K562 (cell line): ENCODE measurements around the gene CLSTN2. TPM values are rescaled to one million over a fixed set of nuclear protein-coding genes. Genes with fewer than 3 reads are reported as not detected.

Experiments
- ATAC-seq: fragments of 200-7000 bp; cut with Tn5 transposase; 3 replicates; pipeline ENCODE4 v1.9.1; 2020; ENCODE audit warnings: moderate library complexity
- BruUV-seq: library from RNA; stranded (reverse); fragments of 400-500 nt; replicated peaks from 2 replicates; lab custom pipeline; 2021; lab: Mats Ljungman, UMichigan
- CTCF ChIA-PET: fragments of 300-600 bp; formaldehyde crosslinking; extraction: SDS; loops from one replicate; lab custom pipeline; 2021; ENCODE audit warnings: low intra/inter-chr PET ratio; lab: Yijun Ruan, JAX
- POLR2A ChIA-PET: fragments of 300-600, 350-650 bp; sonication (Branson Sonifier 250); formaldehyde crosslinking; extraction: SDS; loops from one replicate; lab custom pipeline; 2021; ENCODE audit warnings: antibody characterized with exemption, inconsistent platforms; lab: Yijun Ruan, JAX
- DNase-seq, 4 experiments: peaks; one replicate each; pipeline versions ENCODE4 v3.0.0 to v3.0.0-alpha.2; 2011 to 2018; ENCODE audit warnings: low spot score in 3 of 4, mixed read lengths in 3 of 4; ENCODE audit errors: extremely low read depth in 1 of 4
- FAIRE-seq: peaks from 2 replicates; lab custom pipeline; 2011; peaks lifted over from hg19 to GRCh38; lab: Jason Lieb, UNC
- H2AFZ ChIP-seq: 2 replicates; pipeline ENCODE4 v1.6.0; 2011; ENCODE audit warnings: low read depth, low read length, control low read depth, inconsistent platforms
- H3K27ac ChIP-seq: fragments of 200-600 bp; 3 replicates; pipeline ENCODE4 v1.8.0; 2011; ENCODE audit warnings: low read depth, mild to moderate bottlenecking, control low read depth, inconsistent platforms, low read length, moderate library complexity, mixed read lengths; ENCODE audit errors: extremely low read depth
- H3K27me3 ChIP-seq, 2 experiments: fragments of 300-600 bp in 1 of 2; 2 replicates in 1 of 2; 3 replicates in 1 of 2; pipeline versions ENCODE4 v1.6.0 to v1.8.0; 2011; ENCODE audit warnings: inconsistent platforms in 2 of 2, low read length in 2 of 2, mild to moderate bottlenecking in 1 of 2, mixed read lengths in 1 of 2, moderate library complexity in 1 of 2; ENCODE audit not compliant: control insufficient read depth in 2 of 2, insufficient read depth in 2 of 2
- H3K36me3 ChIP-seq: fragments of 300-600 bp; 3 replicates; pipeline ENCODE4 v1.8.0; 2011; ENCODE audit warnings: mild to moderate bottlenecking, low read length, inconsistent platforms; ENCODE audit not compliant: control insufficient read depth, insufficient read depth
- H3K4me1 ChIP-seq, 2 experiments: fragments of 200-600 bp in 1 of 2; replicated peaks in 1 of 2; 2 replicates in 1 of 2; 3 replicates in 1 of 2; pipeline versions ENCODE4 v1.5.1 to v1.8.0; 2011; ENCODE audit warnings: inconsistent platforms in 2 of 2, low read length in 2 of 2, mild to moderate bottlenecking in 1 of 2, mixed read lengths in 1 of 2, moderate library complexity in 1 of 2; ENCODE audit not compliant: control insufficient read depth in 2 of 2, insufficient read depth in 2 of 2
- H3K4me2 ChIP-seq: 2 replicates; pipeline ENCODE4 v1.6.1; 2011; ENCODE audit warnings: low read length, control low read depth, inconsistent platforms, mixed read lengths; ENCODE audit not compliant: insufficient read depth
- H3K4me3 ChIP-seq: fragments of 200-600 bp; sonication (generic), shearing (Covaris generic); 2 replicates; pipeline ENCODE4 v1.5.1; 2016; ENCODE audit warnings: control low read depth, inconsistent platforms
- H3K79me2 ChIP-seq: fragments of 200-600 bp; 3 replicates; pipeline ENCODE4 v1.8.0; 2011; ENCODE audit warnings: low read length, inconsistent platforms; ENCODE audit not compliant: control insufficient read depth, insufficient read depth
- H3K9ac ChIP-seq, 2 experiments: 2 replicates each; pipeline versions ENCODE4 v1.6.0 to v1.6.1; 2011; ENCODE audit warnings: low read depth in 2 of 2, low read length in 2 of 2, control low read depth in 1 of 2, inconsistent platforms in 1 of 2, mild to moderate bottlenecking in 1 of 2, mixed read lengths in 1 of 2; ENCODE audit not compliant: insufficient read depth in 1 of 2
- H3K9me1 ChIP-seq: one replicate; pipeline ENCODE4 v1.6.0; 2011; ENCODE audit warnings: inconsistent platforms, mild to moderate bottlenecking, low read length, moderate library complexity; ENCODE audit not compliant: control insufficient read depth, insufficient read depth
- H3K9me3 ChIP-seq: replicated peaks from 2 replicates; pipeline ENCODE4 v1.5.1; 2011; ENCODE audit warnings: low read depth, low read length, inconsistent platforms; ENCODE audit not compliant: control insufficient read depth, insufficient read depth
- H4K20me1 ChIP-seq: replicated peaks from 2 replicates; pipeline ENCODE4 v1.6.1; 2011; ENCODE audit warnings: low read length, inconsistent platforms, mixed read lengths; ENCODE audit not compliant: control insufficient read depth, insufficient read depth
- BRF1 ChIP-seq: IDR thresholded peaks from 3 replicates; pipeline ENCODE4 v1.6.1; 2011; ENCODE audit warnings: borderline replicate concordance, mild to moderate bottlenecking; ENCODE audit not compliant: insufficient read length; ENCODE audit errors: extremely low read depth
- ELF2 ChIP-seq: fragments of 250-450 bp; sonication (Bioruptor Pico); IDR thresholded peaks from 2 replicates; pipeline ENCODE4 v1.5.0; 2021; ENCODE audit warnings: mild to moderate bottlenecking
- FOXJ3 ChIP-seq: sonication (generic); formaldehyde crosslinking; IDR thresholded peaks from 2 replicates; pipeline ENCODE4 v1.4.0; 2020; ENCODE audit warnings: mild to moderate bottlenecking, missing genetic modification reagents
- SRSF7 ChIP-seq: fragments of 200-400 bp; formaldehyde crosslinking; optimal IDR thresholded peaks from 2 replicates; pipeline ENCODE3; 2017; ENCODE audit warnings: mild to moderate bottlenecking, low read depth, low read length
- ZNF134 ChIP-seq: fragments of 250-450 bp; sonication (Bioruptor Pico); conservative IDR thresholded peaks from 2 replicates; pipeline ENCODE4 v1.4.0; 2020
- ZNF764 ChIP-seq: fragments of 250-450 bp; sonication (Bioruptor Pico); IDR thresholded peaks from 2 replicates; pipeline ENCODE4 v1.4.0; 2020; ENCODE audit warnings: low read depth, mild to moderate bottlenecking, moderate library complexity
- WGBS: fragments of 100-300 bp; shearing (Covaris generic); methylation state at CpG from one replicate; pipeline ENCODE4 v1.1.6; 2016; ENCODE audit warnings: low coverage, mixed read lengths; ENCODE audit not compliant: insufficient coverage; ENCODE audit errors: missing lambda C conversion rate; 5-methylcytosine and 5-hydroxymethylcytosine counted together
- in situ Hi-C: fragments of 300-500 bp; cut with MboI; formaldehyde crosslinking; loops from 4 replicates; pipeline ENCODE4 v1.15.0; 2018; ENCODE audit warnings: inconsistent platforms, mixed read lengths
- intact Hi-C: fragments of 100-400 bp; cut with micrococcal nuclease; formaldehyde crosslinking; loops from 2 replicates; pipeline ENCODE4 v1.14.2; 2022
- polyA plus RNA-seq, 8 experiments: library from polyadenylated mRNA; depleted of rRNA in 4 of 8; stranded (reverse) in 5 of 8; unstranded in 3 of 8; fragments of >200 nt; fragmentation: Nextera tagmentation in 2 of 8; fragmentation: Illumina TruSeq in 1 of 8; extraction: Ambion mirVana in 2 of 8; extraction: Trizol in 1 of 8; gene quantifications; 2 replicates each; pipeline versions ENCODE4 v1.2.1 to v1.2.3, GENCODE V29; 2011 to 2014; ENCODE audit warnings: inconsistent platforms in 1 of 8, missing spikeins in 1 of 8
- total RNA-seq, 7 experiments: library from RNA; depleted of rRNA in 6 of 7; stranded (reverse); fragments of >200 nt in 6 of 7; fragmentation: Illumina TruSeq in 2 of 7; extraction: Trizol in 2 of 7; gene quantifications; 2 replicates each; pipeline versions ENCODE4 v1.2.1 to v1.2.3, GENCODE V29; 2011 to 2021; ENCODE audit warnings: low replicate concordance in 1 of 7
- TF ChIP-seq, protein P1 (sequence below): sonication (generic); formaldehyde crosslinking; IDR thresholded peaks from 2 replicates; pipeline ENCODE4 v1.8.1; 2022; ENCODE audit warnings: missing genetic modification reagents
- TF ChIP-seq, protein P2 (sequence below): fragments of 450-650 bp; IDR thresholded peaks from 2 replicates; pipeline ENCODE4 v1.6.1; 2016; ENCODE audit warnings: mild to moderate bottlenecking, moderate library complexity

The CLSTN2 gene
- total and polyA plus RNA-seq, 9 of the 15 experiments (the other 6 are each of a cell fraction or from before 2014, with no cell fraction given) = 0.02 to 0.04 (median 0.04) TPM; not detected in 6

DNA sequence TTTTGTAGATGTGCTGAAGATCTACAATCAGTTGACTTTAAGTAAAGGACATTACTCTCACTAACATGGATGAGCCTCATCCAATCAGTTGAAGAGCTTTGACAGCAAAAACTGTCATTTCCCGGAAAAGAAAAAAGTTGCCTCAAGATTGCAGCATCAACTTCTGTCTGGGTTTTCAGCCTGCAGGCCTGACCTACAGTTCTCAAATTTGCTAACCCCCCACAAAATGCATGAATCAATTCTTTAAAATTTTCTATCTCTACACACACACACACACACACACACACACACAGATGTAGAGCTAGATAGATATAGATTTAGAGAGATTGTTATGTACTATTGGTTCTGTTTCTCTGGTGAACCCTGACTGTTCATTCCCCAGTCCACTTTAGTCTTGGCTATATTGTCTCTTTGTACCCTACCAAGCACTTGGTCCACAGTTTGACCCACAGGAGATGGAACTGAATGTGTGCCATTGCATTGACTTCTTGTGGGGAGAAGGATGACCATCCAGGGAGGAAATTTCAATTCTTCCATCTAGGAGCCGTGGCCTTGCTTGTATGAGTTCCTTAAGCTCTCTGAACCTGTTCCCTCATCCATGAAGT is 228.3 kb downstream of the CLSTN2 start (continued):
- no peak for TF ChIP-seq ZNF134 (CRISPR knock-in tag)
- TF ChIP-seq, protein P1, sequence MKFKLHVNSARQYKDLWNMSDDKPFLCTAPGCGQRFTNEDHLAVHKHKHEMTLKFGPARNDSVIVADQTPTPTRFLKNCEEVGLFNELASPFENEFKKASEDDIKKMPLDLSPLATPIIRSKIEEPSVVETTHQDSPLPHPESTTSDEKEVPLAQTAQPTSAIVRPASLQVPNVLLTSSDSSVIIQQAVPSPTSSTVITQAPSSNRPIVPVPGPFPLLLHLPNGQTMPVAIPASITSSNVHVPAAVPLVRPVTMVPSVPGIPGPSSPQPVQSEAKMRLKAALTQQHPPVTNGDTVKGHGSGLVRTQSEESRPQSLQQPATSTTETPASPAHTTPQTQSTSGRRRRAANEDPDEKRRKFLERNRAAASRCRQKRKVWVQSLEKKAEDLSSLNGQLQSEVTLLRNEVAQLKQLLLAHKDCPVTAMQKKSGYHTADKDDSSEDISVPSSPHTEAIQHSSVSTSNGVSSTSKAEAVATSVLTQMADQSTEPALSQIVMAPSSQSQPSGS (CRISPR knock-in tag) = no peak
- TF ChIP-seq, all 486 proteins: peak for 13

DNA sequence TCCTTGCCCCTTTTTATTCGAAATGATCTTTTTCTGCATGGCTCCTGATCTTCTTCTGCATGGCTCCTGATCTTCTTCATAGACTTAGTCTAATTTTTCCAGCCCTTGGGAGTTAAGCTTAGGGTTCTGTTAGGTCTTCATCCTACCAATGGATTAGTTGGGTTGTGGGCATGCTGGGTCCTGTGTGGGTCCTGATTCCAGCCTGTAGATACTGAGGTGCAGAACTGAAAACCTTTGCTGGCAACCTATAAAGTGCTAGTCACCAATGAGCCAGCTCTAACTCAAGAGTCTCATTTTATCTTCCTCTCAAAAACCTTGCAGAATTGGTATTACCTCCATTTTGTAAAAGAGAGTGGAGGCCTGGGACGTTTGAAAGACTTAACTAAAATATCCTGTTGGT is 229.2 kb downstream of the CLSTN2 start:
- no TSS peak for BruUV-seq
- FAIRE-seq = no peak
- Histone ChIP-seq H3K27ac (no peak overlapping the region), H3K9me1 (no peaks in the 10 kb centered on the region), H3K4me3 (no peak overlapping the region), H3K9ac (no peak overlapping the region), H2AFZ (no peak overlapping the region), H3K79me2 (no peaks in the 10 kb centered on the region), H3K4me2 (no peak overlapping the region), H3K9me3 (no peaks in the 10 kb centered on the region), H3K27me3 (no peaks in the 10 kb centered on the region), H4K20me1 (no peaks in the 10 kb centered on the region), H3K4me1 (no peaks in the 10 kb centered on the region; a peak in 2 of 5 replicates), H3K36me3 (no peaks in the 10 kb centered on the region)
- intact Hi-C loops = no loop called here
- POLR2A ChIA-PET = no interaction called here
- in situ Hi-C loops = no loop called here
- no peak for DNase-seq
- ATAC-seq = no peak
- CTCF ChIA-PET = no interaction called here
- 6% methylated on average over 2 of the region's 2 CpGs for WGBS
- TF ChIP-seq ELF2 (CRISPR knock-in tag) = no peak
- TF ChIP-seq FOXJ3 (CRISPR knock-in tag) = no peak
- TF ChIP-seq SRSF7 = no peak
- TF ChIP-seq BRF1 = no peak
- TF ChIP-seq, protein P2, sequence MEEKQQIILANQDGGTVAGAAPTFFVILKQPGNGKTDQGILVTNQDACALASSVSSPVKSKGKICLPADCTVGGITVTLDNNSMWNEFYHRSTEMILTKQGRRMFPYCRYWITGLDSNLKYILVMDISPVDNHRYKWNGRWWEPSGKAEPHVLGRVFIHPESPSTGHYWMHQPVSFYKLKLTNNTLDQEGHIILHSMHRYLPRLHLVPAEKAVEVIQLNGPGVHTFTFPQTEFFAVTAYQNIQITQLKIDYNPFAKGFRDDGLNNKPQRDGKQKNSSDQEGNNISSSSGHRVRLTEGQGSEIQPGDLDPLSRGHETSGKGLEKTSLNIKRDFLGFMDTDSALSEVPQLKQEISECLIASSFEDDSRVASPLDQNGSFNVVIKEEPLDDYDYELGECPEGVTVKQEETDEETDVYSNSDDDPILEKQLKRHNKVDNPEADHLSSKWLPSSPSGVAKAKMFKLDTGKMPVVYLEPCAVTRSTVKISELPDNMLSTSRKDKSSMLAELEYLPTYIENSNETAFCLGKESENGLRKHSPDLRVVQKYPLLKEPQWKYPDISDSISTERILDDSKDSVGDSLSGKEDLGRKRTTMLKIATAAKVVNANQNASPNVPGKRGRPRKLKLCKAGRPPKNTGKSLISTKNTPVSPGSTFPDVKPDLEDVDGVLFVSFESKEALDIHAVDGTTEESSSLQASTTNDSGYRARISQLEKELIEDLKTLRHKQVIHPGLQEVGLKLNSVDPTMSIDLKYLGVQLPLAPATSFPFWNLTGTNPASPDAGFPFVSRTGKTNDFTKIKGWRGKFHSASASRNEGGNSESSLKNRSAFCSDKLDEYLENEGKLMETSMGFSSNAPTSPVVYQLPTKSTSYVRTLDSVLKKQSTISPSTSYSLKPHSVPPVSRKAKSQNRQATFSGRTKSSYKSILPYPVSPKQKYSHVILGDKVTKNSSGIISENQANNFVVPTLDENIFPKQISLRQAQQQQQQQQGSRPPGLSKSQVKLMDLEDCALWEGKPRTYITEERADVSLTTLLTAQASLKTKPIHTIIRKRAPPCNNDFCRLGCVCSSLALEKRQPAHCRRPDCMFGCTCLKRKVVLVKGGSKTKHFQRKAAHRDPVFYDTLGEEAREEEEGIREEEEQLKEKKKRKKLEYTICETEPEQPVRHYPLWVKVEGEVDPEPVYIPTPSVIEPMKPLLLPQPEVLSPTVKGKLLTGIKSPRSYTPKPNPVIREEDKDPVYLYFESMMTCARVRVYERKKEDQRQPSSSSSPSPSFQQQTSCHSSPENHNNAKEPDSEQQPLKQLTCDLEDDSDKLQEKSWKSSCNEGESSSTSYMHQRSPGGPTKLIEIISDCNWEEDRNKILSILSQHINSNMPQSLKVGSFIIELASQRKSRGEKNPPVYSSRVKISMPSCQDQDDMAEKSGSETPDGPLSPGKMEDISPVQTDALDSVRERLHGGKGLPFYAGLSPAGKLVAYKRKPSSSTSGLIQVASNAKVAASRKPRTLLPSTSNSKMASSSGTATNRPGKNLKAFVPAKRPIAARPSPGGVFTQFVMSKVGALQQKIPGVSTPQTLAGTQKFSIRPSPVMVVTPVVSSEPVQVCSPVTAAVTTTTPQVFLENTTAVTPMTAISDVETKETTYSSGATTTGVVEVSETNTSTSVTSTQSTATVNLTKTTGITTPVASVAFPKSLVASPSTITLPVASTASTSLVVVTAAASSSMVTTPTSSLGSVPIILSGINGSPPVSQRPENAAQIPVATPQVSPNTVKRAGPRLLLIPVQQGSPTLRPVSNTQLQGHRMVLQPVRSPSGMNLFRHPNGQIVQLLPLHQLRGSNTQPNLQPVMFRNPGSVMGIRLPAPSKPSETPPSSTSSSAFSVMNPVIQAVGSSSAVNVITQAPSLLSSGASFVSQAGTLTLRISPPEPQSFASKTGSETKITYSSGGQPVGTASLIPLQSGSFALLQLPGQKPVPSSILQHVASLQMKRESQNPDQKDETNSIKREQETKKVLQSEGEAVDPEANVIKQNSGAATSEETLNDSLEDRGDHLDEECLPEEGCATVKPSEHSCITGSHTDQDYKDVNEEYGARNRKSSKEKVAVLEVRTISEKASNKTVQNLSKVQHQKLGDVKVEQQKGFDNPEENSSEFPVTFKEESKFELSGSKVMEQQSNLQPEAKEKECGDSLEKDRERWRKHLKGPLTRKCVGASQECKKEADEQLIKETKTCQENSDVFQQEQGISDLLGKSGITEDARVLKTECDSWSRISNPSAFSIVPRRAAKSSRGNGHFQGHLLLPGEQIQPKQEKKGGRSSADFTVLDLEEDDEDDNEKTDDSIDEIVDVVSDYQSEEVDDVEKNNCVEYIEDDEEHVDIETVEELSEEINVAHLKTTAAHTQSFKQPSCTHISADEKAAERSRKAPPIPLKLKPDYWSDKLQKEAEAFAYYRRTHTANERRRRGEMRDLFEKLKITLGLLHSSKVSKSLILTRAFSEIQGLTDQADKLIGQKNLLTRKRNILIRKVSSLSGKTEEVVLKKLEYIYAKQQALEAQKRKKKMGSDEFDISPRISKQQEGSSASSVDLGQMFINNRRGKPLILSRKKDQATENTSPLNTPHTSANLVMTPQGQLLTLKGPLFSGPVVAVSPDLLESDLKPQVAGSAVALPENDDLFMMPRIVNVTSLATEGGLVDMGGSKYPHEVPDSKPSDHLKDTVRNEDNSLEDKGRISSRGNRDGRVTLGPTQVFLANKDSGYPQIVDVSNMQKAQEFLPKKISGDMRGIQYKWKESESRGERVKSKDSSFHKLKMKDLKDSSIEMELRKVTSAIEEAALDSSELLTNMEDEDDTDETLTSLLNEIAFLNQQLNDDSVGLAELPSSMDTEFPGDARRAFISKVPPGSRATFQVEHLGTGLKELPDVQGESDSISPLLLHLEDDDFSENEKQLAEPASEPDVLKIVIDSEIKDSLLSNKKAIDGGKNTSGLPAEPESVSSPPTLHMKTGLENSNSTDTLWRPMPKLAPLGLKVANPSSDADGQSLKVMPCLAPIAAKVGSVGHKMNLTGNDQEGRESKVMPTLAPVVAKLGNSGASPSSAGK = no peak
- no peak for TF ChIP-seq ZNF764 (CRISPR knock-in tag)
